SHP77 (cell line): ENCODE data around the gene G6PD.
"Not testable (repeated sequence)": the region's sequence is repeated elsewhere in the genome, so short reads cannot be mapped to it uniquely, and the experiment has no call there.

ENCODE experiments used
- DNase-seq, 2 experiments: peaks; one replicate each; lab custom pipeline; 2025; lab: John Stamatoyannopoulos, UW

The G6PD gene

DNA sequence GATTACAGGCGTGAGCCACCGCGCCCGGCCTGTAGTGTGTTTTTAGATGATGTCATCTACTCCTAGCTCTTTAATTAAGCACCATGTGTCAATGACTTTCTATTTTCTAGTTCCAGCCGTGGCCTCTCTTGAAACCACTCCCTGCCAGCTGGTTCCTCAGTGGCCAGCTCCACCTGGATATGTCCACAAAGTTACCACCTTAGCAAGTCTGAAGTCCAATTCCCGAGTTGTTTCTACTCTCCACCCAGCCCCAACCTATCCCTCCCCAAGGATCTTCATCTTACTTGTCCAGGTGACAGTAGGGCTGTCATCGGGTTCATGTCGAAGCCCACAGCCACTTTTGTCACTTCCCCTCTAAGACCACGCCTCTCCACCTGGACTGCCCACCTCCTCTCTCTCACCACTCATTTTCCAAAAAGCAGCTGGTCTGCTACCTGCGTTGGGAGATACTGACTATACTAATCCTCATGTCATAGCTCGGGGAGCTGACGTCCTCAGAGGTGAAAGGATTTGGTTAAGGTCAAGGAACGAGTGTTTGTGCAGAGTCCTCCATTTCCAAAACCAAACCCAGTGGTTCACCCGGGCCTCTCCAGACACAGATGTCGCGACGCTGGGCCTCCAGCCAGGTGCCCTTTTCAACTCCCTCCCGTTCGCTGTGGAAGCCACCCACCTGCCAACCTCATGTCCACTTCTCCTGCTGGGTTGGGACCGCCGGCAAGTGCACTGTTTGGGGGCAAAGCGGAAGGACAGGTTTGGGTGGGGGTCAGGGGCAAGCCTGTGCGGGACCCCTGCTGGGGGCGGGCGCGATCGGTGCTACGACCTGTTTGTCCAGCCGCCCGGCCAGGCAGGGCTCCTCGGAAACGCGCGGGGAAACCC, 31.3 kb downstream of the G6PD start:
- no peak for DNase-seq

DNA sequence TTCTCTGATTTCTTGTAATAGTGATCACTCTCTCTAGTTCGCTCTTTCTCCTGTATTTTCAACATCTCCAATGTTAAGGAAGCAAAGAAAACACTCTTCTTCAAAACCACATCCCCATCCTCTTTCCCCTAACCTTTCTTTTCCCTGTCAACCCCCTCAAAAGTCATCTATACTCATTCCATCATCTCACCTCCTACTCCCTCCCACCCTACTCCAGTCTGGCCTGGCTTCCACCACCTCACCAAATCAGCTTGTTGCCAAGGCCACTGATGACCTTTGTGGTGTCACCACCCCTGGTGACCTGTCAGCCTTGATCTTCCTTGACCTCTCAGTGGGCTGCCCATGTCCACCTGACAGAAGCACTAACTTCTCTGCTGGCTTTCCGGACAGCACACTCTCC, 32.9 kb downstream of the G6PD start:
- no peak for DNase-seq

DNA sequence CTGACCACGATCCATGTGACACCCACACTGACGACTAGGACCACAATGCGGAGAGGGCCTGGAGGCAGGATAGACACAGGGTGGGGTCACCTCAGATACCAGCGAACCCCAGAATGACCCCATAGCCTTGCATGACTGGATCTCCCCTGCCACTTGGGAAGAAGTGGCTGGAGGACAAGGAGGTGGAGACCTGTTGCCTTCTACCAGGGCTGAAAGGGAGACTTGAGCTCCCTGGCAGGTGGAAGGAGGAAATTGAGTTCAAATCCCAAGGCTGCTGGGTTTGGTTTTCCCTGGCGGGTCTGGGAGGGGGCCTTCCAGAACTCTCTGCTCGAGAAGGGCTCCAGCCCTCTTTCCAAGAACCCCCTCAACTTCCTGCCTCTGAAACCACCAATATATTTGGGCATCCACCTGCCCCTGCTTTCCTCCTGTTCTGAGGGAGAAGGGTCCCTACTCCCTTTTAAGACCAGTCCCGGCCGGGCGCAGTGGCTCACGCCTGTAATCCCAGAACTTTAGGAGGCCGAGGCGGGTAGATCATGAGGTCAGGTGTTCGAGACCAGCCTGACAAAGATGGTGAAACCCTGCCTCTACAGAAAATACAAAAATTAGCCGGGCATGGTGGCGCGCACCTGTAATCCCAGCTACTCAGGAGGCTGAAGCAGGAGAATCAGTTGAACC, 33.6 kb downstream of the G6PD start:
- no peak for DNase-seq

DNA sequence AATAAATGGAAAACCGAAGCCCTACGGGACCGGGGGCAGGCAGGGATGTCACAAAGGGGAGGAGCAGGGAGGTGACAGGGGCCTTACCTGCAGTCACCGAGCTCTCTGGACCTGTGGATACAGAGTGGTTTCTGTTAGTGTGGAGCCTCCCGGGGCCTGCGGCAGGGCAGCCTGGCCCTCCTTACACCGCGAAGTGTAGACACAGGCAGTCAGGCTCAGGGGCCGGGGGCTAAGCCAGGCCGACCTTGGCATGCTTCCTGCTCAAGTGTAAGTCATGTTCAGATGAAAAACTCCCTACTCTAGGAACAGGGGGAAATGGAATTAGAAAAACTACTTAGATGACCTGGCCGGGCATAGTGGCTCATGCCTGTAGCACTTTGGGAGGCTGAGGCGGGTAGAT, 34.9 kb downstream of the G6PD start:
- no peak for DNase-seq

DNA sequence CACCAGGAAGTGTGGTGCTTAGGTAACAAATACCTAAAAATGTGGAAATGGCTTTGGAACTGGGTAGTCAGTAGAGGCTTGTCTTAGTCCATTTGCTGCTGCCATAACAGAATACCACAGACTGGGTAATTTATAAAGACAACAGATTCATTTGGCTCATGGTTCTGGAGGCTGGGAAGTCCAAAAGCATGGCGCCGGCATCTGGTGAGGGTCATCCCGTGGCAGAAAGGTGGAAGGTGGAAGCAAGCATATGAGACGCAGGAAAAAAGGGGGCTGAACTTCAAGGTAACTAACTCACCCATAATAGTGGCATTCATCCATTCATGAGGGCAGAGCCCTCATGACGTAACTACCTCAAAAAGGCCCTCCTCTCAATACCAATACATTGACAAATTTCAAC, 37.2 kb downstream of the G6PD start:
- DNase-seq: no peak

DNA sequence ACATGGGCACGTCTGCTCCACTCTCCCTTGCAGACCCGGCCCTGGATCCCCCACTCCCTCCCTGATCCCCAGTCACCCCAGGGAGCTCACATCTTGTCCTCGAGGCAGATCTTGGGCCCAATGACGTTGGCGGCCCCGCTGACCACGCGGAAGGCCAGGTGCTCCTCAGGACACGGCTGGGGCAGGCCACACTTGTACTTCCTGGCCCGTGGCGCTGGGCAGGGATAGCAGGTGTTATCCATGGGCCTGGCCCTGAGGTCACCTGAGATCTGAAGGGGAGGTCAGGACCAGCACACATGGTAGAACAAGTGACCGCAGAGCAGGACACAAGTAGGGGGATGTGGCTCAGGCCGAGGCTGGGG, 38.3 kb downstream of the G6PD start:
- no peak for DNase-seq

DNA sequence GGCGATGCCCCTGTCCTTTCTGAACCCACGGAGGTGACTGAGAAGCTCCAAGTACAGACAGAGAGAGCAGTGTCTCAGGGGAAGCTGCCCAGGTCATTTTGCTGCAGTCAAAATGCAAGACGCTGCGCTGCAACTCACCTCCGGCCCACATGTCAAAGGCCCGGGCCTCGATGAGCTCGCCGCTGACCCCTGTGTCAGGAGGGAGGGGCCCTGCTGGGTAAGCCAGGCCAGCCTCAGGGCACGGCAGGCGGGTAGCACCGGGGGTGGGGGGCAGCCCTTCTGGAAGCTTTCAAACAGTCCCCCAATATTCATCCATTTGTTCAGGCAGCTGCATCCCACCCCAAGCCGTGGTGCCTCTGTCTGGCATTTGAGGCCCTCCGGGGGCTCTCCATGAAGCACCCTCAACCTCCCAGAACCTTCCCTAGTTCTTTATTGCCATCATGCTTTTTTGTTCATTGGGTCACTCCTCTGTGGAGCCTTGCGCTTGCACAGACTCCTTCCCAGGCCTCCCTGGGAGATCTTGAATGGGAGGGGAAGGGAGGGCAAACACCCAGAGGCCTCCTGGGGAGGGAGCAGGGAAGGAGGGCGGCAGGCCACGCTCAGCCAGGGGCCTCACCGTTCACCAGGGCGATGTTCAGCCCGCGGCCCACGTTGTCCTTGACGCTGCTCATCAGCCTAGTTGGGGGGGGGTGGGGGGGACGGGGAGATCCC, 38.8 kb downstream of the G6PD start:
- no peak for DNase-seq

DNA sequence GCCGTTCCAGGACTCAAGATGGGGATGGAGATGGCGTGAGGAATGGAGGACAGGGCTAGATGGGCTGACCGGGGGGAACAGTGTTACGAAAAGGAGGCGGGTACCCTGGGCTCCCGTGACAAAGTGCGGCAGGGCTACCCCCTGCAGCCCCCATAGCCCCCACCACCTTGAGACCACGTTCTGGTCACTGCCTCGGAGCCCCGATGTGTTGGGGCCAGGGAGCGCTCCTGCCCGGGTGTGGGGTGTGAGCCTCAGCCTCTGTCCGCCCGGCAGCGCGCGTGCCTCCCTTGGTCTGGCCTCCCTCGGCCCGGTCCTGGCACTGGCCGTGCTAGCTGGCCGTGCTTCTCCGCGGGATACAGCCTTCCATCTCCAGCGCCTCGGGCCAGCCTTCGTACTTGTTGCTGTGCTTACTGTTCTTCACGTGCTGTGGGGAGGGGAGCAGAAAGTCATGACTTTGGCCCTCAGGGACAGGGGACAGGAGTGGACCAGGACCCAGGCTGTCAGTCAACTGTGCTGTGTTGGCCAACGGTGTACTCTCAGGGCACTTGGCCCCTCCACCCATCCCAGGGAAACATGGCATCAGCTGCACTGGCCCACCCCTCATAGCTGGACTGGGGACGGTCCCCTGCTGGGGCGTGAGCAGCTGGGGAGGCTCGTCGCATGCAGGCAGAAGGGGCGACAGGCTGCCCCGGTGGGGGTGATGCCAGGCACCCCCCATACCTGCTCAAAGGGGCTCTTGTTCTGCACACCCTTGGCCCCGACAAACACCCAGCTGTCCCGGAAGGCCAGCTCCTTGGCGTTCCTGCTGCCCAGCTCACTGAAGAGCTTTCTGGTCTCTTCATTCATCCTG, 39.9 kb downstream of the G6PD start:
- DNase-seq: no peak

DNA sequence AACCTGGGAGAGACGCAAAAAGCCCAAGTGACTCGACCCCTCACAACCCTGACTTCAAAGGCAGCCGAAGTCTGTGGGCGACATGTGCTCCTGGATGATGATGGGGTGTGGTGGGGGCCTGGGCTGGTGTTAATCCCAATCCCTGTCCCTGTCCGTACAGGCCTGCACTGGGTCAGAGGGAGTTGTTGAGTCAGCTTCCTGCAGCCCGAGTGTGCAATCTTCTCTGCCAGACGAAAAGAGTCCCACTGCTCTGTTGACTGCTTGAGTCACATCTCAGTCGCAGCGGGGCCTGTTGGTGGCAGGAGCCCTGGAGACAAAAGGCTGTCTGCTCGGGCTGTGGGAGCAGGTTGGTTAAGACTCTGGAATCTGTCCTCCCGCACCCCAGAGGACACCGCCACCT, 40.9 kb downstream of the G6PD start:
- DNase-seq: no peak

DNA sequence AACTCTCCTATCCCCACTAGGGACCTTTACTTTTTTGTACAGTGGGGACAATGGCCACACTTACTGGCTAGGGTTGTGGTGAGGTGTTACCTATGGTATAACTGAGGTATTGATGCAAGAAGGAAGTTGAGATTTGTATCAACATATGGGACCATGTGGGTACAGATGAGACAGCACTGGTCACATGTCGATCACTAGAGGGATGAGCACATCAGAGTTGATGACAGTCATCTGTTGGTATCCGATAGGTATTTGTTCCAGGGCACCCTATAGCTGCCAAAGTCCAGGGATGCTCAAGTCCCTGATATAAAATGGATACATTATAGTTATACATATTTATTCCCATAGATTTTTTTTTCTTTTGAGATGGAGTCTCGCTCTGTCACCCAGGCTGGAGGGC, 43.7 kb downstream of the G6PD start:
- DNase-seq: no peak

DNA sequence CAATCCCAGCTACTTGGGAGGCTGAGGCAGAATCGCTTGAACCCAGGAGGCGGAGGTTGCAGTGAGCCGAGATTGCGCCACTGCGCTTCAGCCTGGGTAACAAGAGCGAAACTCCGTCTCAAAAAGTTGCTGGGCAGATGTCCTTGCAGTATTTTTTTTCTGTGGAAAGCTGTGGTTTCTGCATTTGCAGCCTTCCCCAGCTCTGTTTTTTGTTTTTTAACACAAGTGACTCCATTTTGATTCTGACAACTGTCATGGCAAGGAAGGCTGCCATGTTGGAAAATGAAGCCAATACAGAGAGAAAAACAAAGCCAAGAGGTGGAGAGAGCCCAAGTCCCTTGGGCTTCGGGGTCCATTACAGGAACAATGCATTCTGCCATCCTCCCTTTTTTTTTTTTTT, 44.5 kb downstream of the G6PD start:
- DNase-seq: no peak

DNA sequence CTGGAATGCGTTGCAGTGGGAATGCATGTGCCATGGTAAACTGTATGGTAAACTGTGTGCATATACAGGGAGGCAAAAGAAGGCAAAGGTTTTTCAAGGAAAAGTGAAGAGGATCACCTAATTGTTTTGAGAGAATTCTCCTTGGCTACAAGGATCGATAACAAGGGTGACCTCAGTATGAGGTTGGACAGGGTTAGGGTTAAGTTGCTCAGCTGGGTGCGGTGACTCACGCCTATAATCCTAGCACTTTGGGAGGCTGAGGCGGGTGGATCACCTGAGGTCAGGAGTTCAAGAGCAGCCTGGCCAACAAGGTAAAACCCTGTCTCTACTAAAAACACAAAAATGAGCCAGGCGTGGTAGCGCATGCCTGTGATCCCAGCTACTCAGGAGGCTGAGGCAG, 45.2 kb downstream of the G6PD start:
- not testable (repeated sequence) for DNase-seq

DNA sequence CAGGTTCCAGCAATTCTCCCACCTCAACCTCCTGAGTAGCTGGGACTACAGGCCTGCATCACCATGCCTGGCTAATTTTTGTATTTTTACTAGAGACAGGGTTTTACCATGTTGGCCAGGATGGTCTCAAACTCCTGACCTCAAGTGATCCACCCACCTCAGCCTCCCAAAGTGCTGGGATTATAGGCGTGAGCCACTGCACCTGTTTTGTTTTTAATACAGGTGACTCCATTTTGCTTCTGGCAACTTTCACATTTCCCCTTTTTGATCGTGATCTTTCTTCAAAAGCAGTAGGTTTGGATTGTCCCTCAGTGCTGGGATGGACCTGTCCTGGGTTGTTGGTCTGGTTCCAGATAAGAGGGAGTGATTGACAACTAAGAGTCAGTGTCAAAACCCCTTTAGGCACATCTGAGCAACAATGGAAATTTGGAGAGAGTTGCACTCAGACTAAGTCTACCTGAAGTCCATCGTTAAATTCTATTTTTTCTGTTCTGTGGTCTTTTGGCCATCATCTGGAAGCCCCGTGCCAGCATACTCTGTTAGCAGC, 50.0 kb downstream of the G6PD start:
- DNase-seq: not testable (repeated sequence)

DNA sequence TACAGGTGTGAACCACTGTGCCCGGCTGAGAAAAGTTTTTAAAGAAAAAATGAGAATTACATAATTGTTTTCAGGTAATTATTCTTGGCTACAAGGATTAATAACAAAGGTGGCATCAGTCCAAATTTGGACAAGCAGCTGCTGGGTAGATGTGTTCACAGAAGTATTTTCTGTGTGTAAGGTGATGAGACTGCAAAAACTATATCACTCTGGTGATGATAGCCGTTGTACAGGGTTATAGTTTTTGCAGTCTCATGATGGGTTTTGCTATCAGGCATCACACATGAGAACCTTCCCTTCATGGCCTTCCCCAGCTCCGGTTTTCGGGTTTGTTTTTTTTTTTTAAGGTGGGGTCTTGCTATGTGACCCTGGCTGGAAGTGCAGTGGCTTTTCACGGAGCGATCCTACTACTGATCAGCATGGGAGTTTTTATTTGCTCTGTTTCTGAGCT, 51.1 kb downstream of the G6PD start:
- no peak for DNase-seq

DNA sequence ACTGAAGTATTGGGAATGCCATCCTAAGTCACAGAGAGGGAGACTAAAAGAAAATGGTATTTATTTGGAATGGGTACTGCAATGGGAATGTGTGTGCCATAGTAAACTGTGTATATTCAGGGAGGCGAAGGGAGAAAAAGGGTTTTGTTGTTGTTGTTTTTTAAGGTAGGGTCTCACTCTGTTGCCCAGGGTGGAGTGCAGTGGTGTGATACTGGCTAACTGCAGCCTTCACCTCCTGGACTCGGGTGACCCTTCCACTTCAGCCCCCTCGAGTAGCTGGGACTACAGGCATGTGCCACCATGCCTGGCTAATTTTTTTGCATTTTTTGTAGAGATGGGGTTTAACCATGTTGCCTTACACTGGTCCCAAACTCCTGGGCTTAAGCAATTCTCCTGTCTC, 51.9 kb downstream of the G6PD start:
- no peak for DNase-seq

DNA sequence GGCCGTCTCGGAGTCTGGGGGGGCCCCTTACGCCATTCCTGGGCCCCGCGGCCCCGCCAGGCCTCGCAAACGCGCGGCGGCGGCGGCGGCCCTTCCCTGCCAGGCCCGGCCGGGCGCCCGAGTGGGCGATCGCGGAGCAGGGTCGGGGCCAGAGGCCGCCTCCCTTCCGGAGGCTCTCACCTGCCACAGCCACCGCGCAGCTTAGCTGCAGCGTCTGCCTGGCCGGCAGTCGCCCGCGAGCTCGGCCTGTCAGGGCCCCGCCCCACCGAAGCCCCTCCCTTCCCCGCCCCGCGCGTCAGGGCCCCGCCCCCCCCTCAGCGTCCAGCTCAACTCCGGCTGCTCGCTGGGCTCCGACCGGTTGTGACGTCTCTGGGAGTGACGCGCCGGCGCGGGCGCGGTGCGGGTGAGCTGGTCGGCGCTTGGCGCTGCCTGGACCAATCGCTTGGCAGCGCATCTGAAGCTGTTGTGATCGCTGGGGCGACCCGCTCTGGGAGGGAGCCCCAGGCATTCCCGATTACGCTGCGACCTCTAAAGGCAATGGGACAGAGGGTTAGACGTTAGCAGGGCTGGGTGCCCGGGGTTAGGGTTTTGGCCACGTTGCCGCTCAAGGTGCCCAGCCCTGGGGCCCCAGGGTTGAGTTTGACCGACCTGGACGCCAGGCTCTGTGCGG, 56.1 kb downstream of the G6PD start, which contains the start of gene SLC10A3:
SLC10A3 (minus strand) TSS at position 216 of the 670 bp plus-strand sequence. CDS start 1,689 bp downstream, outside the sequence.
- peak; percentile 78 to 85 for DNase-seq

DNA sequence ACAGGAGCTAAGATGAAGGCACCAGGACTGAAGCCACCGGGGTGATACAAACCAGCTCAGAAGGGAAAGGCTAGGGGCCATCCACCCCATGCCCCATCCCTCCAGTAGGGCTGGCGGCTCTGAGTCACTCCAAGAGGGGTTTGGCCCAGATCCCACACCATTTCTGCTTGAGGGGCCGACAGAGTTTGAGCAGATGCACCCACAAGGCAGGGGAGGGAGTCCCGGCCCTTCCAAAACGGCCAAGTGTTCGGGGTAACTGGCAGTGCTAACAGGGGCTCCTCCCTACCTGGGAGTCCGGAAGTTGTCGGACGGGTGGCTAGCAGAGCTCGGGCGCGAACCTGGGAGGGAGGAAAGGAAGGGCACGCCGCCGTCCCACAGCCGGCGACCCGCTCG, 56.6 kb downstream of the G6PD start:
- no peak for DNase-seq

DNA sequence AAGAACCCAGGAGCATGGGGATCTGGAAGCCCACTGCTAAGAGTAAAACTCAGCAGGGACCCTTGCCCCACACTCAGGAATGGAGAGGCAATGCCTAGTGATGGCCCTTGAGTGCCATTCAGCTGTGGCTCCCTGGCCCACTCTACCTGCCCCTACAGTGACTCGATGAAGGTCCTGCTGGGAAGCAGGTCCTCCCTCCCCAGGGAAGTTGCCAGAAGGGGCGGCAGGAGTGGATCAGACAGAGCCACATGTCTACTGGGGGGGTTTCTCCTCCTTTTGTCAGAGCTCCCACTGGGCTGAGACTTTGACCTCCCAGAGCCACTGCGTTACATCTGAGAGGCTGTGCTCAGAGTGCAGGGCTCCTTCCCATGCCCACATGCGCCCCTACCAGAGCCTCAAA, 57.5 kb downstream of the G6PD start:
- DNase-seq: no peak

DNA sequence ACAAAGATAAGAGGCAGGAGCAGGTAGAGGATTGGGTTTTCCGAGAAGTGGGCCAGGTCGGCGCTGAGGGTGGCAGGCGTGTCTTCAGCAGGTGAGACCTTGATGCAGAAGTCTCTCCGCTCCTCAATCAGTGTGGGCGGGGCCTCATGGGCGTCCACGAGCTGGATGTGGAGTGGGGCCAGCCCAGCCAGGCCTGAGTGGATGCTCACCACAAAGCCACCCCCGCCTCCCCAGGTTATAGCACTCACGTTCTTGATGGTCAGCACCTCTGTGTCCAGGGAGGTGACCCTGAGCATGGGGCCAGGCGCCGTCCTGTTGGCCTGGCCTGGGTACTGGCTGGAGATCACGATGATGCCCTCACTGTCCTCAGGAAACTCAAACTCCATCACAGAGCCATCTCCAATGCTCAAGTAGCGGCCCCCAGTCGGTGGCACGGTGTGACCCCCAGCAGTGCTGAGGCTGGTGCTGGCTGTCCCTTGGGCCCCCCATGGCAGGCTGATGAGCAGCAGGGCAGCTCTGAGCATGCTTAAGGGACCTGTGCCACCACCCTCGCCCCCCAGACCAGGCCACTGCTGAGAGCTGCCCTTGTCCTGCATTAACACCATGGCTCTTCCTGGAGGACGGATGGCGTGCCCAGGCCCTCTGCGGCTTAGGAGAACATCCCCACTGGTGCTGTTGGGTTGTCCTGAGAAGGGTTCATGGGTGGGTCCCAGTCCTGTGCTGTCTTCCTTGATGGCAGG, 58.1 kb downstream of the G6PD start:
- DNase-seq: no peak
